ENCODE results near the gene STXBP1.
"Not testable (repeated sequence)": the region's sequence is repeated elsewhere in the genome, so short reads cannot be mapped to it uniquely, and the experiment has no call there.

The STXBP1 gene

GRCh38 chr9:127571971-127572370 lies 40.1 kb upstream of the STXBP1 start:
- H3K4me3 ChIP-seq (ENCODE audit: low read depth, low read length) = no peak overlapping the region
- TF ChIP-seq CTCF (IDR thresholded peaks at IDR 0.05; ENCODE audit: low read depth, low read length) = no peak

GRCh38 chr9:127572961-127573721 lies 38.9 kb upstream of the STXBP1 start:
- no peak for TF ChIP-seq CTCF (IDR thresholded peaks at IDR 0.05; ENCODE audit: low read depth, low read length)
- no peak overlapping the region for H3K4me3 ChIP-seq (ENCODE audit: low read depth, low read length)

- no peak for TF ChIP-seq CTCF (IDR thresholded peaks at IDR 0.05; ENCODE audit: low read depth, low read length)
- H3K4me3 ChIP-seq (ENCODE audit: low read depth, low read length) = no peak overlapping the region
Measured at GRCh38 chr9:127574072-127574993, 37.7 kb upstream of the STXBP1 start.

GRCh38 chr9:127575875-127576778 lies 36.0 kb upstream of the STXBP1 start:
- H3K4me3 ChIP-seq (ENCODE audit: low read depth, low read length) = no peak overlapping the region

GRCh38 chr9:127577194-127577593 lies 34.9 kb upstream of the STXBP1 start:
- not testable (repeated sequence) for H3K4me3 ChIP-seq (ENCODE audit: low read depth, low read length)

More at GRCh38 chr9:127575875-127576778, 36.0 kb upstream of the STXBP1 start:
- TF ChIP-seq CTCF (IDR thresholded peaks at IDR 0.05; ENCODE audit: low read depth, low read length) = no peak

GRCh38 chr9:127578627-127578951 lies 33.5 kb upstream of the STXBP1 start:
- peak overlapping the region; percentile 68 for H3K4me3 ChIP-seq (ENCODE audit: low read depth, low read length)
- TF ChIP-seq CTCF (IDR thresholded peaks at IDR 0.05; ENCODE audit: low read depth, low read length) = no peak
